Keratinocyte (primary cell): ENCODE results near the gene TELO2. TPM values are rescaled to one million over a fixed set of nuclear protein-coding genes. Genes with fewer than 3 reads are reported as not detected.

ENCODE experiments used
- DNase-seq: peaks from one replicate; pipeline ENCODE4 v3.0.0-alpha.2; 2011; ENCODE audit warnings: low read depth, missing footprints, low spot score
- FAIRE-seq: peaks from 2 replicates; lab custom pipeline; 2011; peaks lifted over from hg19 to GRCh38; lab: Jason Lieb, UNC
- H2AFZ ChIP-seq: 2 replicates; pipeline ENCODE4 v1.6.0; 2012; ENCODE audit warnings: low read length, control low read depth, inconsistent platforms; ENCODE audit not compliant: control insufficient read depth
- H3K27ac ChIP-seq: 2 replicates; pipeline ENCODE4 v1.5.1; 2011; ENCODE audit warnings: low read length; ENCODE audit not compliant: control insufficient read depth, insufficient read depth
- H3K27me3 ChIP-seq: 3 replicates; pipeline ENCODE4 v1.6.0; 2011; ENCODE audit warnings: low read length; ENCODE audit not compliant: control insufficient read depth, insufficient read depth; ENCODE audit errors: extremely low read depth
- H3K36me3 ChIP-seq, 2 experiments: 2 replicates in 1 of 2; 3 replicates in 1 of 2; pipeline ENCODE4 v1.5.1; 2011; ENCODE audit warnings: low read length in 2 of 2, mild to moderate bottlenecking in 1 of 2; ENCODE audit not compliant: control insufficient read depth in 2 of 2, insufficient read depth in 2 of 2; ENCODE audit errors: extremely low read depth in 1 of 2
- H3K4me1 ChIP-seq: 3 replicates; pipeline ENCODE4 v1.5.1; 2011; ENCODE audit warnings: low read length; ENCODE audit not compliant: control insufficient read depth, insufficient read depth; ENCODE audit errors: extremely low read depth
- H3K4me2 ChIP-seq: 3 replicates; pipeline ENCODE4 v1.6.0; 2011; ENCODE audit warnings: low read depth, low read length; ENCODE audit not compliant: control insufficient read depth, insufficient read depth; ENCODE audit errors: extremely low read depth
- H3K4me3 ChIP-seq, 3 experiments: fragments of 200-600 bp in 1 of 3; sonication (generic) in 1 of 3; 2 replicates in 2 of 3; 3 replicates in 1 of 3; pipeline ENCODE4 v1.5.1; 2011 to 2016; ENCODE audit warnings: low read length in 3 of 3, mild to moderate bottlenecking in 3 of 3, control low read depth in 2 of 3, inconsistent platforms in 1 of 3, low read depth in 1 of 3, mixed read lengths in 1 of 3, mixed run types in 1 of 3, moderate library complexity in 1 of 3; ENCODE audit not compliant: control insufficient read depth in 2 of 3, insufficient read depth in 2 of 3; ENCODE audit errors: extremely low read depth in 1 of 3
- H3K79me2 ChIP-seq: 2 replicates; pipeline ENCODE4 v1.6.0; 2012; ENCODE audit warnings: low read length; ENCODE audit not compliant: control insufficient read depth, insufficient read depth
- H3K9ac ChIP-seq: 3 replicates; pipeline ENCODE4 v1.6.0; 2011; ENCODE audit warnings: low read length; ENCODE audit not compliant: control insufficient read depth, insufficient read depth; ENCODE audit errors: extremely low read depth
- H3K9me1 ChIP-seq: 3 replicates; pipeline ENCODE4 v1.6.0; 2011; ENCODE audit warnings: low read length; ENCODE audit not compliant: control insufficient read depth, insufficient read depth; ENCODE audit errors: extremely low read depth
- H3K9me3 ChIP-seq: 2 replicates; pipeline ENCODE4 v1.5.1; 2012; ENCODE audit warnings: low read depth, low read length; ENCODE audit not compliant: control insufficient read depth
- H4K20me1 ChIP-seq: 3 replicates; pipeline ENCODE4 v1.6.0; 2011; ENCODE audit warnings: low read length; ENCODE audit not compliant: control insufficient read depth, insufficient read depth; ENCODE audit errors: extremely low read depth
- EZH2 ChIP-seq: IDR thresholded peaks from one replicate; pipeline ENCODE4 v1.6.1; 2012; ENCODE audit warnings: inconsistent platforms, mild to moderate bottlenecking, low read length, moderate library complexity
- dilution Hi-C: fragments of 300-500 bp; cut with MboI; formaldehyde crosslinking; loops from one replicate; pipeline ENCODE4 v1.7.0; 2020; ENCODE audit warnings: low sequenced_read_pairs; ENCODE audit not compliant: extremely low pct_ligation_motif_present
- polyA plus RNA-seq, 5 experiments: library from polyadenylated mRNA; depleted of rRNA in 3 of 5; stranded (reverse) in 3 of 5; stranded (forward) in 1 of 5; unstranded in 1 of 5; fragments of >200 nt; gene quantifications; 1 replicate in 1 of 5; 2 replicates in 3 of 5; 3 replicates in 1 of 5; pipeline versions ENCODE4 v1.2.1 to v1.2.3, GENCODE V29; 2011 to 2012; ENCODE audit warnings: missing spikeins in 2 of 5, low read depth in 1 of 5, low replicate concordance in 1 of 5
- TF ChIP-seq, protein P1 (sequence below), 3 experiments: IDR thresholded peaks in 1 of 3; conservative IDR thresholded peaks in 1 of 3; optimal IDR thresholded peaks in 1 of 3; 2 replicates in 2 of 3; 3 replicates in 1 of 3; pipeline versions ENCODE3 to v1.5.1; 2011; ENCODE audit warnings: low read length in 3 of 3, mild to moderate bottlenecking in 3 of 3, moderate library complexity in 2 of 3, control low read depth in 1 of 3, inconsistent platforms in 1 of 3; ENCODE audit not compliant: insufficient read depth in 2 of 3; ENCODE audit errors: extremely low read depth in 1 of 3

TELO2 gene
- polyA plus RNA-seq, 1 donor (not counting 4 experiments of a cell fraction or from before 2014, with no cell fraction given): 7.9 TPM

DNA sequence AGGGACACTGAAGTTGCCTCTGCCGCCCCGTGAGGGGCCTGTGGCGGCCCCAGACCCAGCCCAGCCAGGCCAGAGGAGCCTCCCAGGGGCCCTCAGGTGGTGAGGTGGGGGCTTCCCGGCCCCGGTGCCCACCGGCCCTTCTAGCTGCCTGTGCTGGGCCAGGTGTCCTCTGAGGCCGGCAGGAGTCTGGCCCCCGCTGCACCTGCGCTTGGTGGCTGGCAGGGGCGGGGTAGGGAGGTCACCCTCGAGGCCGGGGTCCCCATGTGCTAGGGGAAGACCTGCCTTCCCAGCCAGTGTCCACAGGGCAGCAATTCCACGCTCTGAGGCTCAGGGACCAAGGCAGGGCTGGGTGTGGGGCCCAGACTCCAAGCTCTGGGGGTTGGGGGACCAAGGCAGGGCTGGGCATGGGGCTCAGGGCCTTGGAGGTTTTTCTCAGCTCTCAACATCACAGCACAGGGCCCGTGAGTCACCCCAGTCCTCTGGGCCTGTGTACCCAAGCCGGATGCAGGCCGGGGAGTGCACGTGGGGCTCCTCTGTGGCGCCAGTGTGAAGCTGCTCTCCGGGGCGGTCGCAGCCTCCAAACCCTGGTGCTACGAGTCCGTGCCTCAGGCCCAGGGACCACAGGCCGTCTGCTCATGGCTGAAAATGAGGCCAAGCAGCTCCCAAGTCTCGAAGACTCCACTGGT lies 47.5 kb upstream of the TELO2 start:
- DNase-seq (no peak), FAIRE-seq (no peak)
- no peak overlapping the region for H3K27ac ChIP-seq
- peaks cover 0 to 12% of the 10 kb centered on the region in 2 experiments for H3K36me3 ChIP-seq
- H3K4me3 ChIP-seq: no peak overlapping the region
- no peaks in the 10 kb centered on the region for H3K79me2 ChIP-seq
- H3K4me2 ChIP-seq: no peak overlapping the region
- H3K9ac ChIP-seq: no peak overlapping the region
- H4K20me1 ChIP-seq: no peaks in the 10 kb centered on the region
- dilution Hi-C loops: no loop called here
- no peaks in the 10 kb centered on the region for H3K27me3 ChIP-seq
- H3K4me1 ChIP-seq: no peaks in the 10 kb centered on the region
- no peaks in the 10 kb centered on the region for H3K9me3 ChIP-seq
- H3K9me1 ChIP-seq: no peaks in the 10 kb centered on the region
- TF ChIP-seq EZH2: no peak
- TF ChIP-seq, protein P1, sequence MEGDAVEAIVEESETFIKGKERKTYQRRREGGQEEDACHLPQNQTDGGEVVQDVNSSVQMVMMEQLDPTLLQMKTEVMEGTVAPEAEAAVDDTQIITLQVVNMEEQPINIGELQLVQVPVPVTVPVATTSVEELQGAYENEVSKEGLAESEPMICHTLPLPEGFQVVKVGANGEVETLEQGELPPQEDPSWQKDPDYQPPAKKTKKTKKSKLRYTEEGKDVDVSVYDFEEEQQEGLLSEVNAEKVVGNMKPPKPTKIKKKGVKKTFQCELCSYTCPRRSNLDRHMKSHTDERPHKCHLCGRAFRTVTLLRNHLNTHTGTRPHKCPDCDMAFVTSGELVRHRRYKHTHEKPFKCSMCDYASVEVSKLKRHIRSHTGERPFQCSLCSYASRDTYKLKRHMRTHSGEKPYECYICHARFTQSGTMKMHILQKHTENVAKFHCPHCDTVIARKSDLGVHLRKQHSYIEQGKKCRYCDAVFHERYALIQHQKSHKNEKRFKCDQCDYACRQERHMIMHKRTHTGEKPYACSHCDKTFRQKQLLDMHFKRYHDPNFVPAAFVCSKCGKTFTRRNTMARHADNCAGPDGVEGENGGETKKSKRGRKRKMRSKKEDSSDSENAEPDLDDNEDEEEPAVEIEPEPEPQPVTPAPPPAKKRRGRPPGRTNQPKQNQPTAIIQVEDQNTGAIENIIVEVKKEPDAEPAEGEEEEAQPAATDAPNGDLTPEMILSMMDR (optimal IDR thresholded peaks at IDR 0.05 in 1 of 3, IDR thresholded peaks at IDR 0.05 in 1 of 3, conservative IDR thresholded peaks at IDR 0.05 in 1 of 3; ENCODE audit: extremely low read depth in 1 of 3, insufficient read depth in 2 of 3, low read length in 3 of 3): no peak
- no peak overlapping the region for H2AFZ ChIP-seq

- H3K4me2 ChIP-seq: no peak overlapping the region
- no peaks in the 10 kb centered on the region for H3K4me1 ChIP-seq
- dilution Hi-C loops: no loop called here
- TF ChIP-seq, protein P1 (optimal IDR thresholded peaks at IDR 0.05 in 1 of 3, IDR thresholded peaks at IDR 0.05 in 1 of 3, conservative IDR thresholded peaks at IDR 0.05 in 1 of 3; ENCODE audit: extremely low read depth in 1 of 3, insufficient read depth in 2 of 3, low read length in 3 of 3): no peak
- no peak for TF ChIP-seq EZH2
- H4K20me1 ChIP-seq: no peaks in the 10 kb centered on the region
- H2AFZ ChIP-seq: no peak overlapping the region
- H3K9ac ChIP-seq: no peak overlapping the region
- H3K27ac ChIP-seq: no peak overlapping the region
- no peaks in the 10 kb centered on the region for H3K27me3 ChIP-seq
- FAIRE-seq: no peak
- DNase-seq: no peak
- H3K9me1 ChIP-seq: no peaks in the 10 kb centered on the region
- no peaks in the 10 kb centered on the region for H3K79me2 ChIP-seq
- no peak overlapping the region for H3K4me3 ChIP-seq
- peaks cover 0 to 18% of the 10 kb centered on the region in 2 experiments for H3K36me3 ChIP-seq
- H3K9me3 ChIP-seq: no peaks in the 10 kb centered on the region
Observed at GRCh38 chr16:1446296-1447080, 46.7 kb upstream of the TELO2 start.
